Calu3 (cell line): ENCODE results near the gene PHF19. TPM values are rescaled to one million over a fixed set of nuclear protein-coding genes. Genes with fewer than 3 reads are reported as not detected.

Experiments
- BruUV-seq: library from RNA; stranded (reverse); fragments of 400-500 nt; replicated peaks from 2 replicates; lab custom pipeline; 2021; lab: Mats Ljungman, UMichigan
- CTCF ChIA-PET: fragments of 300-600 bp; sonication (Branson Sonifier 250); formaldehyde crosslinking; loops from one replicate; lab custom pipeline; 2022; ENCODE audit warnings: antibody characterized with exemption; lab: Charles Lee
- DNase-seq: peaks from one replicate; pipeline ENCODE4 v3.0.0; 2022
- H3K27ac Mint-ChIP-seq: one replicate; pipeline ENCODE4 v1.8.0; 2022; ENCODE audit warnings: mixed read lengths; ENCODE audit not compliant: unreplicated experiment
- H3K27me3 Mint-ChIP-seq: one replicate; pipeline ENCODE4 v1.8.0; 2022; ENCODE audit warnings: mixed read lengths; ENCODE audit not compliant: unreplicated experiment
- H3K36me3 Mint-ChIP-seq: one replicate; pipeline ENCODE4 v1.8.0; 2022; ENCODE audit warnings: mild to moderate bottlenecking, moderate library complexity, mixed read lengths; ENCODE audit not compliant: insufficient read depth, unreplicated experiment
- H3K4me1 Mint-ChIP-seq: one replicate; pipeline ENCODE4 v1.8.0; 2022; ENCODE audit warnings: mild to moderate bottlenecking, low read depth, mixed read lengths; ENCODE audit not compliant: unreplicated experiment
- H3K4me3 Mint-ChIP-seq: one replicate; pipeline ENCODE4 v1.8.0; 2022; ENCODE audit warnings: mild to moderate bottlenecking, low read depth, moderate library complexity, mixed read lengths; ENCODE audit not compliant: unreplicated experiment
- H3K9me3 Mint-ChIP-seq: one replicate; pipeline ENCODE4 v1.8.0; 2022; ENCODE audit warnings: low read depth, mixed read lengths; ENCODE audit not compliant: unreplicated experiment
- CTCF ChIP-seq: fragments of 200-600 bp; IDR thresholded peaks from one replicate; pipeline ENCODE4 v1.8.0; 2022; ENCODE audit warnings: antibody characterized with exemption; ENCODE audit not compliant: unreplicated experiment
- intact Hi-C: fragments of 100-400 bp; cut with micrococcal nuclease; formaldehyde crosslinking; loops from one replicate; pipeline ENCODE4 v1.10.0; 2022; ENCODE audit not compliant: unreplicated experiment
- total RNA-seq: library from RNA; stranded (reverse); gene quantifications from 2 replicates; pipeline ENCODE4 v1.2.3, GENCODE V29; 2022

PHF19 gene
- total RNA-seq, 1 experiment from 2014 or later: 44.5 TPM

- intact Hi-C loops: no loop called here
- H3K4me1 Mint-ChIP-seq: peaks cover 6% of the 10 kb centered on the region
- TF ChIP-seq CTCF: no peak
- no peaks in the 10 kb centered on the region for H3K9me3 Mint-ChIP-seq
- no peak overlapping the region for H3K4me3 Mint-ChIP-seq
- no peaks in the 10 kb centered on the region for H3K36me3 Mint-ChIP-seq
- CTCF ChIA-PET: no interaction called here
- no TSS peak for BruUV-seq
- no peak for DNase-seq
- H3K27me3 Mint-ChIP-seq: peaks cover 11% of the 10 kb centered on the region
- H3K27ac Mint-ChIP-seq: no peak overlapping the region
Observed at GRCh38 chr9:120885958-120886357, 9.0 kb upstream of the PHF19 start.

GRCh38 chr9:120885457-120885856 lies 8.5 kb upstream of the PHF19 start:
- Mint-ChIP-seq H3K4me1 (peaks cover 6% of the 10 kb centered on the region), H3K27me3 (peaks cover 11% of the 10 kb centered on the region), H3K9me3 (no peaks in the 10 kb centered on the region), H3K27ac (no peak overlapping the region), H3K4me3 (no peak overlapping the region), H3K36me3 (no peaks in the 10 kb centered on the region)
- no peak for TF ChIP-seq CTCF
- no peak for DNase-seq
- BruUV-seq: no TSS peak
- CTCF ChIA-PET: interaction anchor here (0.6 kb wide), 1 partner anchor 187 kb away, joined by 5 read pairs; no protein-coding TSS in a partner anchor
- intact Hi-C loops: no loop called here

GRCh38 chr9:120883608-120883996 lies 6.6 kb upstream of the PHF19 start:
- DNase-seq: no peak
- H3K4me1 Mint-ChIP-seq: peaks cover 14% of the 10 kb centered on the region
- H3K27me3 Mint-ChIP-seq: peaks cover 22% of the 10 kb centered on the region
- CTCF ChIA-PET: interaction anchor here (0.6 kb wide), 2 partner anchors 12 to 30 kb away, joined by 3 to 4 read pairs; no protein-coding TSS in a partner anchor
- H3K9me3 Mint-ChIP-seq: no peaks in the 10 kb centered on the region
- intact Hi-C loops: no loop called here
- H3K4me3 Mint-ChIP-seq: no peak overlapping the region
- no peak overlapping the region for H3K27ac Mint-ChIP-seq
- no peak for TF ChIP-seq CTCF
- no peaks in the 10 kb centered on the region for H3K36me3 Mint-ChIP-seq
- BruUV-seq: no TSS peak

GRCh38 chr9:120882935-120883607 lies 6.1 kb upstream of the PHF19 start:
- H3K36me3 Mint-ChIP-seq: no peaks in the 10 kb centered on the region
- no peak overlapping the region for H3K4me3 Mint-ChIP-seq
- DNase-seq: peak; percentile 37
- BruUV-seq: no TSS peak
- H3K27me3 Mint-ChIP-seq: peaks cover 24% of the 10 kb centered on the region
- no peak for TF ChIP-seq CTCF
- no peak overlapping the region for H3K27ac Mint-ChIP-seq
- peaks cover 20% of the 10 kb centered on the region for H3K4me1 Mint-ChIP-seq
- no peaks in the 10 kb centered on the region for H3K9me3 Mint-ChIP-seq
- CTCF ChIA-PET: no interaction called here
- intact Hi-C loops: no loop called here
